Vagina (tissue), 2 donors: ENCODE measurements around the gene TECR. TPM values are rescaled to one million over a fixed set of nuclear protein-coding genes. Genes with fewer than 3 reads are reported as not detected.
"Not testable (repeated sequence)": the region's sequence is repeated elsewhere in the genome, so short reads cannot be mapped to it uniquely, and the experiment has no call there.

Experiments used
- DNase-seq, 2 donors: peaks; one replicate each; pipeline ENCODE4 v3.0.0-alpha.2; 2017; ENCODE audit errors: extremely low spot score in 2 of 2
- H3K27ac ChIP-seq: fragments of 200-600 bp; sonication (generic); one replicate; pipeline ENCODE4 v1.5.1; 2019
- H3K27me3 ChIP-seq: fragments of 200-600 bp; sonication (generic); one replicate; pipeline ENCODE4 v1.5.1; 2019
- H3K36me3 ChIP-seq, 2 donors: fragments of 200-600 bp; sonication (generic); one replicate each; pipeline ENCODE4 v1.5.1; 2017 to 2019
- H3K4me1 ChIP-seq: fragments of 200-600 bp; sonication (generic); one replicate; pipeline ENCODE4 v1.5.1; 2019
- H3K4me3 ChIP-seq, 2 donors: fragments of 200-600 bp; sonication (generic); 1 replicate in 1 of 2; 2 replicates in 1 of 2; pipeline ENCODE4 v1.5.1; 2016 to 2019
- H3K9me3 ChIP-seq: fragments of 200-600 bp; sonication (generic); one replicate; pipeline ENCODE4 v1.5.1; 2019
- CTCF ChIP-seq, 3 experiments: fragments of 450-650 bp in 2 of 3; fragments of 200-600 bp in 1 of 3; sonication (generic) in 1 of 3; IDR thresholded peaks; one replicate each; pipeline ENCODE4 v1.5.1; 2017 to 2019; ENCODE audit warnings: antibody characterized with exemption in 3 of 3, mild to moderate bottlenecking in 2 of 3, moderate library complexity in 2 of 3
- POLR2A ChIP-seq, 2 donors: fragments of 450-650 bp; IDR thresholded peaks; one replicate each; pipeline ENCODE4 v1.6.1; 2017; ENCODE audit warnings: antibody characterized with exemption in 2 of 2, mild to moderate bottlenecking in 2 of 2, moderate library complexity in 2 of 2
- POLR2AphosphoS5 ChIP-seq, 2 donors: sonication (generic); formaldehyde crosslinking; IDR thresholded peaks; one replicate each; pipeline ENCODE4 v1.9.0; 2017; ENCODE audit warnings: antibody characterized with exemption in 2 of 2, mild to moderate bottlenecking in 2 of 2, low read depth in 1 of 2; ENCODE audit not compliant: insufficient read depth in 1 of 2
- intact Hi-C: fragments of 100-400 bp; cut with DNase I; formaldehyde crosslinking; loops from one replicate; pipeline ENCODE4 v1.15.1; 2023
- total RNA-seq: library from RNA; depleted of rRNA; stranded (reverse); fragments of >200 nt; gene quantifications from one replicate; pipeline ENCODE4 v1.2.3, GENCODE V29; 2016

TECR gene
- total RNA-seq, 1 donor from 2014 or later = 110 TPM

DNA sequence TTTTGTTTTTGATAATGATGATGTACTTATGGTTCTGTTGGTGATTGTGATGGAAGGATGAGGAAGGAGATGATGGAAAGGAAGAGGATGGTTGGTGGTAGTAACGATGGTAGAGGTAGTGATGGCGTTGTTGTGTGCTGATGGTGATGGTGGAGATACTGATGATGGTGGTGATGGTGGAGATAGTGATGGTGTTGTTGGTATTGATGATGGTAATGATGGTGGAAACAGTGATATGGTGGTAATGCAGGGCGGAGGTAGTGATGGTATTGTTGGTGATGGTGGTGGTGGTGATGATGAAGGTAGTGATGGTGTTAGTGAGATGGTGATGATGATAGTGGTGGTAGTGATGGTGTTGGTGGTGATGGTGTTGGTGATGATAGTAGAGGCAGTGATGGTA, 66.2 kb downstream of the TECR start:
- Histone ChIP-seq H3K4me1 (no peaks in the 10 kb centered on the region), H3K27me3 (no peaks in the 10 kb centered on the region), H3K36me3 (no peaks in the 10 kb centered on the region), H3K4me3 (no peak overlapping the region), H3K27ac (no peak overlapping the region), H3K9me3 (no peaks in the 10 kb centered on the region)
- TF ChIP-seq POLR2A (IDR thresholded peaks at IDR 0.05) (no peak), CTCF (IDR thresholded peaks at IDR 0.05) (no peak), POLR2AphosphoS5 (IDR thresholded peaks at IDR 0.05; ENCODE audit: insufficient read depth in 1 of 2, low read depth in 1 of 2) (no peak)
- no peak for DNase-seq
- intact Hi-C loops = no loop called here

DNA sequence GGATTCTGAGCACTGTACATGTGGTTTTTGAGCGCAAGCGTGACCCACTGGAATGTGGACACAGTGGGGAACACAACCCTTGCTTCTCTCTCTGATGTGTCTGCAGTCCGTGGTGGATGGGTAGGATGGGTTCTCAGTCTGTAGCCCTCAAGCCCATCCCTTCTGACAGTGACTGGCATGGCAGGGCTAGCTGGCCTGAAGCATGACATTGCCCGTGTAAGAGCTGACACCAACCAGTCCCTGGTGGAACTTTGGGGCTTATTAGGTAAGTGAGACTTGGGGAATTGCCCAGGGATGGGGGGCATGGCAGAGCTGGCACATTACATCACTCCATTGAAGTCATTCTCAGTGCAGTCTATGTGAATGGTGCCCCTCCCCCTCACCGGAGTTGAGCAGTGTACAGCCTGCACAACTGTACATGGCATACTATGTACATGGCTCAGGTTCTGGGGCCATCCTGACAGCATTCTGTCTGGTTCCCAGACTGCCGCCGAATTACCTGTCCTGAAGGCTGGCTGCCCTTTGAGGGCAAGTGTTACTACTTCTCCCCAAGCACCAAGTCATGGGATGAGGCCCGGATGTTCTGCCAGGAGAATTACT, 70.3 kb downstream of the TECR start:
- intact Hi-C loops = no loop called here
- Histone ChIP-seq H3K4me3 (no peak overlapping the region), H3K9me3 (no peaks in the 10 kb centered on the region), H3K36me3 (no peaks in the 10 kb centered on the region), H3K27me3 (no peaks in the 10 kb centered on the region), H3K4me1 (no peaks in the 10 kb centered on the region), H3K27ac (no peak overlapping the region)
- TF ChIP-seq POLR2A (IDR thresholded peaks at IDR 0.05) = no peak
- no peak for DNase-seq

DNA sequence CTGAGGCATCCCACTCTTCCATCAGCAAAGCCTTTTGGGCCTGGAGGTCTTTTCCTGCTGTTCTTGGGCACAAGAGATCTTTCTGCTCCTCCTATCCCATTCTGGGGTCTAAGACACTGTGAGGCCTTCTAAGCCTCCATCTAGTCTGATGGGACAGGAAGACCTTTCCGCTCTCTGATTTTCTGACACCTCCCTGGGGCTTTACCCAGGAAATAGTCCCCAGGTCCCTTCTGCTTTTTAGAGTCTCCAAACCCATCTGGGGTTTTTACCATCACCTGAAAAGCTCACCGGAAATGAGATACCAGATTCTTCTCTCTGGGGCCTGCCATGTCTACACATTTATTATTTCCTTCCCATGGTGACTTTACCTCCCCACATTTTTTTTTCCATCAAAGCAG, 74.6 kb downstream of the TECR start:
- Histone ChIP-seq H3K27me3 (no peaks in the 10 kb centered on the region), H3K4me3 (no peak overlapping the region), H3K36me3 (no peaks in the 10 kb centered on the region), H3K27ac (no peak overlapping the region), H3K4me1 (no peaks in the 10 kb centered on the region), H3K9me3 (no peaks in the 10 kb centered on the region)
- DNase-seq = no peak
- TF ChIP-seq POLR2AphosphoS5 (IDR thresholded peaks at IDR 0.05; ENCODE audit: insufficient read depth in 1 of 2, low read depth in 1 of 2) (no peak), CTCF (IDR thresholded peaks at IDR 0.05) (no peak), POLR2A (IDR thresholded peaks at IDR 0.05) (no peak)
- intact Hi-C loops = no loop called here

DNA sequence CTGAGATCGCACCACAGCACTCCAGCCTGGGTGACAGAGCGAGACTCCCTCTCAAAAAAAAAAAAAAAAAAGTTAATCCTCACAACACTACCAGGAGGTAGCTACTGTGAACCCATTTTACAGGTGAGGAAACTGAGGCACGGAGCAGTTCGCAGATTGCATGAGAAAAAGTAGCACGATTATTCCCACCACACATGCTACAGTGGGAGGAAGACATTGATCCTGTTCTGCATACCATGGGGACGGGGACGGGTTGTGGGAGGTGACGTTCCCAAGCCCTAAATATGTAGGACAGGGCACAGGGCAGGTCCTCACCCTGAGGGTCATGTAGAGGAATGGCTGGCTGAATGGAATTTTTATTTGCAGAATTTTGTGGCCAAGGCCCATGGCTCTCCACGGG, 77.2 kb downstream of the TECR start:
- DNase-seq = no peak
- no peak for TF ChIP-seq POLR2A (IDR thresholded peaks at IDR 0.05)
- TF ChIP-seq CTCF (IDR thresholded peaks at IDR 0.05) = no peak
- Histone ChIP-seq H3K27me3 (no peaks in the 10 kb centered on the region), H3K4me1 (no peaks in the 10 kb centered on the region), H3K9me3 (no peaks in the 10 kb centered on the region), H3K27ac (no peak overlapping the region), H3K4me3 (no peak overlapping the region), H3K36me3 (no peaks in the 10 kb centered on the region)
- intact Hi-C loops = no loop called here

DNA sequence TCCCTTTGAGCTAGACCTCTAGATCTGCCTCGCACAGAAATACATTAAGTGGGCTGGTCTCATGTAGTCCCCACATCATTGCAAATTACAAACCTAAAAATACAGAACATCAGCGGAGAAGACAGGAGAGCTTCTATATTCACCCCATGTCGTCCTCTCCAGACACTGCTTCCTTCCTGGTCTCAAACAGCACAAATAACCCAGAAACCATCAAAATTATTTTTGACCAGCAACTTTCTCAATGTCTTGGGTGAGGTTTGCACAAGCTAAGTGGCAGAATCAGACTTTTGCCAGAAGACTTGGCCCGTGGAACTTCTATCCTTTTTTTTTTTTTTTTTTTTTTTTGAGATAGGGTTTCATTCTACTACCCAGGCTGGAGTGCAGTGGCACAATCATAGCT, 81.7 kb downstream of the TECR start:
- no peaks in the 10 kb centered on the region for H3K36me3 ChIP-seq
- intact Hi-C loops = no loop called here
- no peaks in the 10 kb centered on the region for H3K27me3 ChIP-seq

GRCh38 chr19:14612242-14612641, 82.8 kb downstream of the TECR start:
- DNase-seq, H3K27ac ChIP-seq, H3K9me3 ChIP-seq, H3K4me3 ChIP-seq, H3K27me3 ChIP-seq, intact Hi-C loops, H3K4me1 ChIP-seq, H3K36me3 ChIP-seq: not testable (repeated sequence)

More for the DNA sequence above, 81.7 kb downstream of the TECR start:
- H3K4me1 ChIP-seq = no peaks in the 10 kb centered on the region
- H3K27ac ChIP-seq = no peak overlapping the region
- no peak for TF ChIP-seq CTCF (IDR thresholded peaks at IDR 0.05)
- TF ChIP-seq POLR2AphosphoS5 (IDR thresholded peaks at IDR 0.05; ENCODE audit: insufficient read depth in 1 of 2, low read depth in 1 of 2) = no peak
- no peak for DNase-seq
- H3K9me3 ChIP-seq = no peaks in the 10 kb centered on the region
- H3K4me3 ChIP-seq = no peak overlapping the region
